Astrocyte (in vitro differentiated cells and primary cell): ENCODE results near the gene TBC1D9B. TPM values are rescaled to one million over a fixed set of nuclear protein-coding genes. Genes with fewer than 3 reads are reported as not detected.

Source experiments
- DNase-seq: peaks from one replicate; pipeline ENCODE4 v3.0.0-alpha.2; 2010; ENCODE audit warnings: low read depth
- FAIRE-seq: peaks from 2 replicates; lab custom pipeline; 2011; peaks lifted over from hg19 to GRCh38; lab: Jason Lieb, UNC
- H2AFZ ChIP-seq: 2 replicates; pipeline ENCODE4 v1.6.0; 2012; ENCODE audit warnings: low read depth, low read length, inconsistent platforms
- H3K27ac ChIP-seq: 2 replicates; pipeline ENCODE4 v1.5.1; 2011; ENCODE audit warnings: low read depth, low read length, inconsistent platforms
- H3K27me3 ChIP-seq: 2 replicates; pipeline ENCODE4 v1.6.0; 2011; ENCODE audit warnings: low read length, inconsistent platforms; ENCODE audit not compliant: insufficient read depth
- H3K36me3 ChIP-seq: 2 replicates; pipeline ENCODE4 v1.5.1; 2011; ENCODE audit warnings: low read length, inconsistent platforms; ENCODE audit not compliant: insufficient read depth
- H3K4me1 ChIP-seq: 2 replicates; pipeline ENCODE4 v1.5.1; 2011; ENCODE audit warnings: low read length, inconsistent platforms; ENCODE audit not compliant: insufficient read depth
- H3K4me2 ChIP-seq: 2 replicates; pipeline ENCODE4 v1.6.0; 2012; ENCODE audit warnings: low read length, inconsistent platforms
- H3K4me3 ChIP-seq: 2 replicates; pipeline ENCODE4 v1.5.1; 2011; ENCODE audit warnings: low read depth, mild to moderate bottlenecking, low read length, inconsistent platforms; ENCODE audit not compliant: insufficient read depth
- H3K79me2 ChIP-seq: 2 replicates; pipeline ENCODE4 v1.6.0; 2012; ENCODE audit warnings: mild to moderate bottlenecking, low read length, inconsistent platforms; ENCODE audit not compliant: insufficient read depth
- H3K9ac ChIP-seq: 2 replicates; pipeline ENCODE4 v1.6.0; 2012; ENCODE audit warnings: mild to moderate bottlenecking, low read length, inconsistent platforms
- H3K9me3 ChIP-seq: 2 replicates; pipeline ENCODE4 v1.5.1; 2012; ENCODE audit warnings: low read depth, mild to moderate bottlenecking, low read length, inconsistent platforms; ENCODE audit not compliant: insufficient read depth
- H4K20me1 ChIP-seq: 2 replicates; pipeline ENCODE4 v1.6.0; 2012; ENCODE audit warnings: low read length, inconsistent platforms; ENCODE audit not compliant: insufficient read depth
- H3K27ac Mint-ChIP-seq: one replicate; pipeline ENCODE4 v1.8.0; 2021; ENCODE audit warnings: mild to moderate bottlenecking, mixed read lengths; ENCODE audit not compliant: unreplicated experiment
- H3K27me3 Mint-ChIP-seq: one replicate; pipeline ENCODE4 v1.8.0; 2021; ENCODE audit warnings: low read depth, mixed read lengths; ENCODE audit not compliant: unreplicated experiment
- H3K36me3 Mint-ChIP-seq: one replicate; pipeline ENCODE4 v1.8.0; 2021; ENCODE audit warnings: low read depth, mixed read lengths; ENCODE audit not compliant: unreplicated experiment
- H3K4me1 Mint-ChIP-seq: one replicate; pipeline ENCODE4 v1.8.0; 2021; ENCODE audit warnings: low read depth, mixed read lengths; ENCODE audit not compliant: unreplicated experiment
- H3K4me3 Mint-ChIP-seq: one replicate; pipeline ENCODE4 v1.8.0; 2021; ENCODE audit warnings: mild to moderate bottlenecking, moderate library complexity, mixed read lengths; ENCODE audit not compliant: unreplicated experiment
- H3K9me3 Mint-ChIP-seq: one replicate; pipeline ENCODE4 v1.8.0; 2021; ENCODE audit warnings: mild to moderate bottlenecking, mixed read lengths; ENCODE audit not compliant: unreplicated experiment
- CTCF ChIP-seq: IDR thresholded peaks from 2 replicates; pipeline ENCODE4 v1.5.1; 2011; ENCODE audit warnings: low read depth, mild to moderate bottlenecking, inconsistent platforms, low read length, moderate library complexity; ENCODE audit not compliant: insufficient read depth
- EZH2 ChIP-seq: IDR thresholded peaks from 2 replicates; pipeline ENCODE4 v1.6.1; 2012; ENCODE audit warnings: mild to moderate bottlenecking, low read length, inconsistent platforms; ENCODE audit not compliant: insufficient read depth
- total RNA-seq: library from RNA; stranded (reverse); gene quantifications from 2 replicates; pipeline ENCODE4 v1.2.1, GENCODE V29; 2021

TBC1D9B gene
- total RNA-seq, 1 donor from 2014 or later, result 89.9 TPM

DNA sequence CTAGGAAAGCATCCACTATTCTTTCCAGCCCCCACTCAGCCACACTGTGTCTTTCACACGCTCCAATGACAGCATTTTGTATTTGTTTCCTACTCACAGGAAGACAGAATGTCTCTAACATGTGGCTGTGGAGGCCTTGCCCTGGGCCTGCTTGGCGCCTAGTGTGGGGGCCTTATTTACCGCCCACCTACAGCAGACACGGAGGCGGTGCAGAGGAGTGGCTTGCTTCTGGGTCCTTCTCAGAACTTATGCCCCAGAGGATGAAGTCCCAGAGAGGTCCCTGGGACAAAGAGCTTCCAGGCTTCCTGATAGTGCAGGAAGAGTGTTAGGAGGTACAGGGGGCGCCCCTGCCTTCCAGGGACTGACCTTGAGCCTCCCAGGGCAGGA lies 40.6 kb downstream of the TBC1D9B start:
- Mint-ChIP-seq H3K36me3 (peaks cover 34% of the 10 kb centered on the region), H3K4me3 (no peak overlapping the region), H3K27ac (no peak overlapping the region), H3K27me3 (no peaks in the 10 kb centered on the region), H3K9me3 (peaks cover 13% of the 10 kb centered on the region), H3K4me1 (no peaks in the 10 kb centered on the region)
- H3K27me3 ChIP-seq, result no peaks in the 10 kb centered on the region
- peaks cover 13% of the 10 kb centered on the region for H3K36me3 ChIP-seq
- no peaks in the 10 kb centered on the region for H4K20me1 ChIP-seq
- peaks cover 10% of the 10 kb centered on the region for H3K9me3 ChIP-seq
- TF ChIP-seq EZH2, result no peak
- TF ChIP-seq CTCF, result no peak
- H3K4me1 ChIP-seq, result no peaks in the 10 kb centered on the region
- H3K27ac ChIP-seq, result no peak overlapping the region
- no peaks in the 10 kb centered on the region for H3K79me2 ChIP-seq
- no peak for DNase-seq
- no peak overlapping the region for H3K4me3 ChIP-seq
- no peak overlapping the region for H3K9ac ChIP-seq
- H2AFZ ChIP-seq, result no peak overlapping the region
- FAIRE-seq, result no peak
- H3K4me2 ChIP-seq, result no peak overlapping the region

GRCh38 chr5:179866241-179867078 lies 41.2 kb downstream of the TBC1D9B start:
- Histone ChIP-seq H3K9me3 (peaks cover 10% of the 10 kb centered on the region), H3K4me3 (no peak overlapping the region), H3K27ac (no peak overlapping the region), H2AFZ (no peak overlapping the region), H3K4me2 (no peak overlapping the region), H3K4me1 (no peaks in the 10 kb centered on the region), H4K20me1 (no peaks in the 10 kb centered on the region), H3K79me2 (no peaks in the 10 kb centered on the region), H3K36me3 (peaks cover 13% of the 10 kb centered on the region), H3K27me3 (no peaks in the 10 kb centered on the region), H3K9ac (no peak overlapping the region)
- Mint-ChIP-seq H3K9me3 (peaks cover 13% of the 10 kb centered on the region), H3K4me3 (no peak overlapping the region), H3K36me3 (peaks cover 38% of the 10 kb centered on the region), H3K27ac (no peak overlapping the region), H3K4me1 (no peaks in the 10 kb centered on the region), H3K27me3 (no peaks in the 10 kb centered on the region)
- TF ChIP-seq CTCF (no peak), EZH2 (no peak)
- no peak for DNase-seq
- FAIRE-seq, result no peak
